HG03439 (cell line): ENCODE measurements around the gene UBAP1L.
"Not testable (repeated sequence)": the region's sequence is repeated elsewhere in the genome, so short reads cannot be mapped to it uniquely, and the experiment has no call there.

Experiments used
- ATAC-seq: cut with Tn5 transposase; IDR thresholded peaks from one replicate; pipeline ENCODE4 v1.9.1; 2021; ENCODE audit warnings: mild to moderate bottlenecking, moderate library complexity; ENCODE audit not compliant: unreplicated experiment

The UBAP1L gene

DNA sequence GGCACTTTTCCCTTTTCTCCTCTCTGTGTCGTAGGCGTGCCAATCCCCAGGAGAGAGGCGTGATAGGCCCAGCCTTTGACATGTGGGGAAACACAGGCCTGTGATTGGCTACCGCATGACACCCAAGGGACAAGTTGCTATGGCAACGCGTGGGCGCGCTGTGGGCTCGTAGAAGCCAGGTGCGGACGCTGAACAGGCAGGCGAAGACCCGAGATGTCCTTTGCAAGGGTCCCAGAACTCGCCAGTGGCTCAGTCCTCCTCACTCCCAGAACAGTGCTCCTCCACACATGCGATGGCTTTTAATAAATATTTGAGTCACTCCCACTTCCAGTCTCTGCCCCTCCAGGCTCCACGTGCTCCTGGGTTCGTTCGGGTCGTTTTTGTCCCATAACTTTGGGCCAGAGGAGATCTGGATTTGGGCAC is 65.6 kb downstream of the UBAP1L start:
- peak; percentile 85 for ATAC-seq

DNA sequence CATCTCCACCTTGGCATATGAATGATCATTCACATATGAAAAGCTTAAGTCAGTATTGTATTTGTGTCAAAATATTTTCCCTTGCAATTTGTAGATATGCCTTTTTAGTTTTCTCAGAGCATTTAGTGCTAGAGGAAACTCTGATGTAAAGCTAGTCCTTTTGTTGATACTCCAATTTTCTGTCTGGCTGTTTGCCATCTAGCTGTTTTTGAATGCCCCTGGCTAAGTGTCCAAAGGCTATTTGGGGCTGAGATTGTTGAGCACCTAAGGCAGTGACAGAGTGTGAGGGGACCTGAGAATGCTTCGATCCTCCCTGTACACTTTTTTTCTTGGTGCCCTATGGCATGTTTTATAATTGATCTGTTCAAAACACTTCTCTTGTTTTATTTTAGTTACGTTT is 66.8 kb downstream of the UBAP1L start:
- ATAC-seq, result no peak

- ATAC-seq, result no peak
These were observed 70.1 kb downstream of the UBAP1L start, which contains the start of gene SLC51B for GRCh38 chr15:65044724-65045481. TSS of gene SLC51B (plus strand) at chr15:65045387. CDS start at chr15:65050005, 4,618 bp downstream.

- ATAC-seq, result not testable (repeated sequence)
These were observed 70.8 kb downstream of the UBAP1L start for GRCh38 chr15:65044218-65044617.

DNA sequence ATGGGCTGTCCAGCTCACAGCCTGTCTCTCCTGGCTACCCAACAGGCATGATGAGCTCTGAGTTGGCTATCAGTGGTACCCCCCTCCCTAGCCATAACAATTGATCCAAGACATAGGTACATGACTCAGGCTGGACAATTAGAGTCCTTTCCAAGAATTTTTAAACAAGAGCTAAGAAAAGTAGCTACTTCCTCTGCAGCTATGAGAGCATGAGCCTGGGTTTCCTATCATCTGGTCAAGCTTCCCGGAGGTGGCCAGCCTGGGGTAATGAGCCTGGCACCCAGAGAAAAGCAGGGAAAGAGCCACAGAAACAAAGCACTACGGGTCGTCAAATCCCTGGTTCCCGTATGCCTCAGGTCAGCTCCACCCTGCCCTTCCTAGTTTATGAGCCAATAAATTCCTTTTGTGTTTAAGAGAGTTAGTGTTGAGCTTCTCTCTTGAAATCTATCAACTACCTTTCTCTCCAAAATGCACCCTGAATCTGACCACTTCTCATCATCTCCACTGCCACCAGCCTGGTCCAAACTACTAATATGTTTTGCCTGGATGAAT is 72.1 kb downstream of the UBAP1L start:
- ATAC-seq, result no peak
